Measurements from ENCODE around the gene APMAP. TPM values are rescaled to one million over a fixed set of nuclear protein-coding genes. Genes with fewer than 3 reads are reported as not detected.

Gene APMAP
- total RNA-seq, 1 experiment from 2014 or later = 82.7 TPM

- no peak for TF ChIP-seq POLR2AphosphoS5 (IDR thresholded peaks at IDR 0.05; ENCODE audit: low read depth, low read length)
- no peak for TF ChIP-seq ZNF274 (IDR thresholded peaks at IDR 0.05; ENCODE audit: low read depth, low read length)
- TF ChIP-seq SIN3A (IDR thresholded peaks at IDR 0.05; ENCODE audit: low read depth) = no peak
- TF ChIP-seq ATF3 (IDR thresholded peaks at IDR 0.05) = no peak
- TF ChIP-seq SP1 (IDR thresholded peaks at IDR 0.05; ENCODE audit: low read depth) = no peak
- no peak for TF ChIP-seq FOSL1 (IDR thresholded peaks at IDR 0.05; ENCODE audit: low read depth)
- TF ChIP-seq CEBPB (IDR thresholded peaks at IDR 0.05; ENCODE audit: low read depth) = no peak
- no peak for TF ChIP-seq ELF1 (IDR thresholded peaks at IDR 0.05; ENCODE audit: borderline replicate concordance, low read depth)
- no peak for TF ChIP-seq CBX3 (IDR thresholded peaks at IDR 0.05; ENCODE audit: low read depth)
- TF ChIP-seq RAD21 (IDR thresholded peaks at IDR 0.05; ENCODE audit: low read depth) = no peak
- Histone ChIP-seq H4K20me1 (ENCODE audit: insufficient read depth) (no peaks in the 10 kb centered on the region), H3K27ac (ENCODE audit: low read depth, low read length) (no peak overlapping the region), H3K9me3 (ENCODE audit: control insufficient read depth in 1 of 2, insufficient read depth in 1 of 2, low read depth in 1 of 2, low read length in 2 of 2) (no peaks in the 10 kb centered on the region), H3K9me2 (ENCODE audit: insufficient read depth) (no peaks in the 10 kb centered on the region), H2AFZ (ENCODE audit: low read depth, low read length, poor library complexity, severe bottlenecking) (no peak overlapping the region), H3K4me2 (ENCODE audit: low read length) (no peak overlapping the region), H3K4me1 (ENCODE audit: control insufficient read depth in 1 of 2, insufficient read depth in 2 of 2, low read length in 2 of 2) (peaks cover 9 to 22% of the 10 kb centered on the region in 2 experiments), H3K4me3 (replicated peaks in 1 of 2; ENCODE audit: low read depth in 1 of 2, low read length in 2 of 2) (no peak overlapping the region), H3K36me3 (ENCODE audit: control insufficient read depth in 1 of 2, insufficient read depth in 2 of 2, low read length in 2 of 2) (no peaks in the 10 kb centered on the region), H3K79me2 (ENCODE audit: insufficient read depth, low read length) (no peaks in the 10 kb centered on the region), H3K9ac (ENCODE audit: low read length) (no peak overlapping the region), H3K27me3 (ENCODE audit: insufficient read depth, low read length) (no peaks in the 10 kb centered on the region)
- CTCF ChIA-PET = no interaction called here
- RAD21 ChIA-PET (ENCODE audit: low non-redundant PET in 1 of 2, low total read pairs in 2 of 2, uncharacterized antibody in 2 of 2, unreplicated experiment in 2 of 2) = no interaction called here
- POLR2A ChIA-PET = no interaction called here
- no peak for DNase-seq (ENCODE audit: low read depth, low spot score)
- intact Hi-C loops (cut with micrococcal nuclease) = no loop called here
- BruUV-seq (replicated peaks) = no TSS peak
- no peak for ATAC-seq
Observed at GRCh38 chr20:24934101-24934661, 58.4 kb downstream of the APMAP start.

- H3K79me2 ChIP-seq (ENCODE audit: insufficient read depth, low read length) = no peaks in the 10 kb centered on the region
- TF ChIP-seq ZFX (IDR thresholded peaks at IDR 0.05) = no peak
- no peak for TF ChIP-seq YY1 (IDR thresholded peaks at IDR 0.05; ENCODE audit: extremely low read depth, insufficient replicate concordance, low read depth, low read length)
- no peak for TF ChIP-seq SRF (IDR thresholded peaks at IDR 0.05; ENCODE audit: low read depth)
- no peak for TF ChIP-seq MAX (IDR thresholded peaks at IDR 0.05)
- TF ChIP-seq ATF3 (IDR thresholded peaks at IDR 0.05) = no peak
- no peak for TF ChIP-seq EZH2phosphoT487 (IDR thresholded peaks at IDR 0.05; ENCODE audit: borderline replicate concordance)
- no peak for TF ChIP-seq CBX3 (IDR thresholded peaks at IDR 0.05; ENCODE audit: low read depth)
- TF ChIP-seq TCF7L2 (IDR thresholded peaks at IDR 0.05; ENCODE audit: borderline replicate concordance, extremely low read depth, insufficient read depth, insufficient read length) = no peak
- no peak for TF ChIP-seq EGR1 (IDR thresholded peaks at IDR 0.05; ENCODE audit: low read depth)
- TF ChIP-seq EZH2 (IDR thresholded peaks at IDR 0.05) = no peak
- POLR2A ChIA-PET = no interaction called here
Observed at GRCh38 chr20:24933266-24933908, 59.2 kb downstream of the APMAP start.

More at GRCh38 chr20:24933266-24933908, 59.2 kb downstream of the APMAP start:
- no peak overlapping the region for H3K9ac ChIP-seq (ENCODE audit: low read length)
- DNase-seq (ENCODE audit: low read depth, low spot score) (no peak), ATAC-seq (no peak; the same call in 1 of the 2 replicates)
- ChIA-PET CTCF (no interaction called here), RAD21 (ENCODE audit: low non-redundant PET in 1 of 2, low total read pairs in 2 of 2, uncharacterized antibody in 2 of 2, unreplicated experiment in 2 of 2) (no interaction called here)
- H3K27me3 ChIP-seq (ENCODE audit: insufficient read depth, low read length) = no peaks in the 10 kb centered on the region
- peaks cover 9 to 22% of the 10 kb centered on the region in 2 experiments for H3K4me1 ChIP-seq (ENCODE audit: control insufficient read depth in 1 of 2, insufficient read depth in 2 of 2, low read length in 2 of 2)
- no peaks in the 10 kb centered on the region for H3K9me3 ChIP-seq (ENCODE audit: control insufficient read depth in 1 of 2, insufficient read depth in 1 of 2, low read depth in 1 of 2, low read length in 2 of 2)
- H3K4me3 ChIP-seq (replicated peaks in 1 of 2; ENCODE audit: low read depth in 1 of 2, low read length in 2 of 2) = no peak overlapping the region
- H3K27ac ChIP-seq (ENCODE audit: low read depth, low read length) = no peak overlapping the region
- H3K9me2 ChIP-seq (ENCODE audit: insufficient read depth) = no peaks in the 10 kb centered on the region
- intact Hi-C loops (cut with micrococcal nuclease) = no loop called here
- H3K4me2 ChIP-seq (ENCODE audit: low read length) = no peak overlapping the region
- no peaks in the 10 kb centered on the region for H3K36me3 ChIP-seq (ENCODE audit: control insufficient read depth in 1 of 2, insufficient read depth in 2 of 2, low read length in 2 of 2)
- H4K20me1 ChIP-seq (ENCODE audit: insufficient read depth) = no peaks in the 10 kb centered on the region
- BruUV-seq (replicated peaks) = no TSS peak
- no peak overlapping the region for H2AFZ ChIP-seq (ENCODE audit: low read depth, low read length, poor library complexity, severe bottlenecking)
